OCI-LY3 (cell line): Measurements from ENCODE around the gene ZNF540.

ENCODE experiments used
- H2AFZ ChIP-seq: fragments of 200-600, 300-600 bp; shearing (Covaris generic); 2 replicates; pipeline ENCODE4 v1.6.0; 2014; ENCODE audit warnings: antibody characterized with exemption, low read depth, low read length
- H3K27ac ChIP-seq: fragments of 200-600, 300-600 bp; sonication (generic); 2 replicates; pipeline ENCODE4 v1.5.1; 2014; ENCODE audit warnings: mild to moderate bottlenecking, low read length, moderate library complexity, mixed read lengths
- H3K27me3 ChIP-seq: fragments of 200-600, 300-600 bp; sonication (generic); 2 replicates; pipeline ENCODE4 v1.6.1; 2014; ENCODE audit warnings: low read depth, low read length, mixed read lengths
- H3K36me3 ChIP-seq: fragments of 200-600, 300-600 bp; sonication (generic); replicated peaks from 2 replicates; pipeline ENCODE3; 2014; ENCODE audit warnings: low read depth, low read length, mixed read lengths
- H3K4me1 ChIP-seq: fragments of 300-600, 200-600 bp; sonication (generic); 2 replicates; pipeline ENCODE4 v1.6.1; 2014; ENCODE audit warnings: low read length, mixed read lengths
- H3K4me2 ChIP-seq: fragments of 200-600, 300-600 bp; sonication (generic); 2 replicates; pipeline ENCODE4 v1.6.1; 2014; ENCODE audit warnings: low read length, mixed read lengths
- H3K4me3 ChIP-seq: fragments of 300-600, 200-600 bp; sonication (generic); 2 replicates; pipeline ENCODE4 v1.5.1; 2014; ENCODE audit warnings: antibody characterized with exemption, mild to moderate bottlenecking, low read length, moderate library complexity
- H3K79me2 ChIP-seq: fragments of 300-600, 200-600 bp; shearing (Covaris generic); 2 replicates; pipeline ENCODE4 v1.6.1; 2014; ENCODE audit warnings: mild to moderate bottlenecking, low read length, mixed read lengths
- H3K9ac ChIP-seq: fragments of 300-600, 200-600 bp; shearing (Covaris generic); 2 replicates; pipeline ENCODE4 v1.6.0; 2014; ENCODE audit warnings: mild to moderate bottlenecking, low read length, moderate library complexity
- H3K9me3 ChIP-seq: fragments of 200-600, 300-600 bp; shearing (Covaris generic); 2 replicates; pipeline ENCODE4 v1.6.1; 2014; ENCODE audit warnings: low read length, mixed read lengths; ENCODE audit not compliant: insufficient read depth
- H4K20me1 ChIP-seq: fragments of 200-600, 300-600 bp; sonication (generic); 2 replicates; pipeline ENCODE4 v1.6.1; 2016; ENCODE audit warnings: low read length, mixed read lengths; ENCODE audit not compliant: insufficient read depth
- EZH2phosphoT487 ChIP-seq: fragments of 200-600 bp; shearing (Covaris generic); IDR thresholded peaks from 2 replicates; pipeline ENCODE4 v1.6.1; 2018; ENCODE audit warnings: antibody characterized with exemption, mixed run types, low read depth
- TF ChIP-seq, protein P1 (sequence below): fragments of 200-600, 300-600 bp; sonication (generic); IDR thresholded peaks from 2 replicates; pipeline ENCODE4 v1.5.1; 2014; ENCODE audit warnings: antibody characterized with exemption, low read length, low read depth

The ZNF540 gene

DNA sequence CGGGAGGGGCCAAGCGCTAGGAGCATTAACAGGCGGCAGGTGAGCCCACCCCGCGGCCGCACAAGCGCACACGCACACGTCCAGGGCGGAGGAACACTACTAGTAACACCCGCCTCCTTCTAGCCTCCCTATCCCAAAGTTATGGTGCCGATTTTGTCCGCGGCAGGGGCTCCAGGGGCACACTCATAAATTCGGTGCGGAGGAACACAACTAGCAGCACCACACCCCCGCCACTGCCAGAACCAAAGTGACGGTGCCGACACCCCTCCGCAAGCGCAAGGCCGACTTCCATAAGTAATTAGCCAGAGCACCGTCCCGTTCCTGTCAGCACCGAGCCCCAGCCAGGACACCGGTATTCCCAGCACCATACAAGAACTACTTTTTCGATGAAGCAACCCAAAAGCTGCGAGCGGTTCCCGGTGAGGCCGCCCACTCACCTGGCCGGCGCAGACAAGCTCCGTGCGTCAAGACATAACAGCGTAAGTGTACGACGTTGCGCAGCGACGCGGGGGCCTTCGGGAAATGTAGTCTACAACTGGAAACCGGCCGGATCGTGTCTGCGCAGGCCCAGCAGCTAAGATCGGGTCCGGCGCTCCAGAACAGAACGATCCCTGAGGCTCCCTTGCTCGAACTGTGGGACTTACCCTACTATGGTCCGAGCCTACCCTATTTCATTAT, at the start of gene ZNF540, which contains the start of gene ZNF571:
Gene ZNF540 (plus strand): TSS at position 573 of the 678 bp plus-strand sequence. CDS start 3,572 bp downstream, outside the sequence.
Gene ZNF571 (minus strand): TSS at position 489 of the 678 bp plus-strand sequence. CDS start 8,116 bp downstream, outside the sequence.
- Histone ChIP-seq H3K9me3 (no peaks in the 10 kb centered on the region; the same call in 1 of the 2 replicates), H3K27me3 (no peaks in the 10 kb centered on the region), H2AFZ (peak within 1 kb of the TSS; percentile 99), H3K4me1 (peaks cover 10% of the 10 kb centered on the region), H3K4me2 (peak within 1 kb of the TSS; percentile 89), H3K4me3 (peak within 1 kb of the TSS; percentile 82), H3K9ac (peak within 1 kb of the TSS; percentile 71), H3K36me3 (peaks cover 7% of the 10 kb centered on the region), H3K27ac (peak within 1 kb of the TSS; percentile 52), H4K20me1 (no peaks in the 10 kb centered on the region), H3K79me2 (no peaks in the 10 kb centered on the region)
- TF ChIP-seq, protein P1, sequence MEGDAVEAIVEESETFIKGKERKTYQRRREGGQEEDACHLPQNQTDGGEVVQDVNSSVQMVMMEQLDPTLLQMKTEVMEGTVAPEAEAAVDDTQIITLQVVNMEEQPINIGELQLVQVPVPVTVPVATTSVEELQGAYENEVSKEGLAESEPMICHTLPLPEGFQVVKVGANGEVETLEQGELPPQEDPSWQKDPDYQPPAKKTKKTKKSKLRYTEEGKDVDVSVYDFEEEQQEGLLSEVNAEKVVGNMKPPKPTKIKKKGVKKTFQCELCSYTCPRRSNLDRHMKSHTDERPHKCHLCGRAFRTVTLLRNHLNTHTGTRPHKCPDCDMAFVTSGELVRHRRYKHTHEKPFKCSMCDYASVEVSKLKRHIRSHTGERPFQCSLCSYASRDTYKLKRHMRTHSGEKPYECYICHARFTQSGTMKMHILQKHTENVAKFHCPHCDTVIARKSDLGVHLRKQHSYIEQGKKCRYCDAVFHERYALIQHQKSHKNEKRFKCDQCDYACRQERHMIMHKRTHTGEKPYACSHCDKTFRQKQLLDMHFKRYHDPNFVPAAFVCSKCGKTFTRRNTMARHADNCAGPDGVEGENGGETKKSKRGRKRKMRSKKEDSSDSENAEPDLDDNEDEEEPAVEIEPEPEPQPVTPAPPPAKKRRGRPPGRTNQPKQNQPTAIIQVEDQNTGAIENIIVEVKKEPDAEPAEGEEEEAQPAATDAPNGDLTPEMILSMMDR, result no peak
- TF ChIP-seq EZH2phosphoT487, result no peak

DNA sequence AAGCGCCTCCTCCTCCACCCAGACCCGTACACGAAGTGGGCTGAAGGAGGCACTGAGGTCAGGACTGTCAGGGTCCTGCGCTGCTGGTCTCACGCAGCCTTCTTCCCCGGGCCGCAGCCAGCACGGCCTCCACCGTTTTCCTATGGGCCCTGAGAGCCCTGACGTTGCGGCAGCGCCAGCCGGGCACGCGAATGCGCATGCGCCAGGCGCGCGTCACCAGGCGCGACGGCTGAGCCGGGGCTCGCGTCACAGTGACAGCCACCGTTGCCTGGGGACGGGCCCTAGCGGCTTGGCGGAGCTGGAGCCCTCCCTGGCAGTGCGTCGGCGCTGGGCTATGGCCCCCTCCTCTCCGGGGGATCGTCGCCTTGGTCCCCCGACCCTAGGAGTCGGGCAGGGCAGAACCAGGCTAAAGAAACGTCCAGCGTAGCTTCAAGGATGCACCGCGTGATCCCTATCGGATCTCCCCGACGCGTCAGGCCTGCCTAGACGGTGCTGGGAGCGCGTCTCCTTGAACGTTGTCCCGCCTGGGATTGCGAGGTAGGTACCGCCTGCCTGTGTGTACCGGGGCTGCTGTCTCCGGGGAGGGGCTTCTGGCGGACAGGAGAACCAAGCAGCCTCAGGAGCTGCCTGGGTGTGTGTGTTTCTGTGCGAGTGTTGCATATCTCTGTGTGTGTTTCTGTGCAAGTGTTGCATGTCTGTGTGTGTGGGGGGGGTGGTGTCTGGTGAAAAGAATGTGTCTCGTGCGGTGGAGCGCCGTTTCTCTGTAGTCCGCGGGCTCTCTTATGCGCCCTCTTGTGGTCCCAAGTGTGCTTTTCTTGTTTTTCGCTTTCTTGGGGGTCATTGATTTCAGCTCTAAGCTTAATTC, 43.3 kb upstream of the ZNF540 start:
- H3K9ac ChIP-seq, result peak overlapping the region; percentile 67
- no peaks in the 10 kb centered on the region for H3K27me3 ChIP-seq
- TF ChIP-seq EZH2phosphoT487, result no peak
- TF ChIP-seq, protein P1, result peak; percentile 55

DNA sequence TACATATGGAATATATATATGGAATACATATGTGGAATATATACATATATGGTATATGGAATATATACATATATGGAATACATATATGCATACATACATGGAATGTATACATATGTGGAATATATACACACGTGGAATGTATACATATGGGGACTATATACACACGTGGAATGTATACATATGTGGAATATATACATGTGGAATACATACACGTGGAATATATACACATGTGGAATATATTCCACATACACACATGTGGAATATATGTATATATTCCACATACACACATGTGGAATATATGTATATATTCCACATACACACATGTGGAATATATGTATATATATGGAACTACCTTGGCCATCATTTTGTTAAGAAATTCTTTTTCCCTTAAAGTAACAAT, 31.2 kb upstream of the ZNF540 start:
- Histone ChIP-seq H3K4me1 (no peaks in the 10 kb centered on the region), H2AFZ (no peak overlapping the region), H3K9me3 (peaks cover 81% of the 10 kb centered on the region), H4K20me1 (no peaks in the 10 kb centered on the region), H3K4me3 (no peak overlapping the region), H3K27ac (no peak overlapping the region), H3K79me2 (no peaks in the 10 kb centered on the region), H3K9ac (no peak overlapping the region), H3K36me3 (peaks cover 60% of the 10 kb centered on the region), H3K4me2 (no peak overlapping the region), H3K27me3 (no peaks in the 10 kb centered on the region)
- no peak for TF ChIP-seq EZH2phosphoT487
- TF ChIP-seq, protein P1, result no peak

More for the DNA sequence above, 43.3 kb upstream of the ZNF540 start:
- Histone ChIP-seq H3K27ac (peak overlapping the region; percentile 36), H2AFZ (peak overlapping the region; percentile 88), H3K4me1 (peaks cover 3% of the 10 kb centered on the region; the same call in 1 of the 2 replicates), H3K79me2 (no peaks in the 10 kb centered on the region), H3K4me3 (peak overlapping the region; percentile 91), H3K36me3 (peaks cover 33% of the 10 kb centered on the region), H3K9me3 (peaks cover 40% of the 10 kb centered on the region; the same call in 1 of the 2 replicates), H4K20me1 (no peaks in the 10 kb centered on the region), H3K4me2 (peak overlapping the region; percentile 74)
